GM19463 (cell line): ENCODE results near the gene PLEKHG3.

Source experiments
- ATAC-seq: cut with Tn5 transposase; IDR thresholded peaks from one replicate; pipeline ENCODE4 v1.9.1; 2021; ENCODE audit warnings: mild to moderate bottlenecking, moderate library complexity; ENCODE audit not compliant: unreplicated experiment

The PLEKHG3 gene

GRCh38 chr14:64777461-64777860, 73.2 kb downstream of the PLEKHG3 start:
- ATAC-seq, result no peak

GRCh38 chr14:64778104-64778754, 74.0 kb downstream of the PLEKHG3 start:
- ATAC-seq, result no peak

- no peak for ATAC-seq
Observed at GRCh38 chr14:64779472-64779871, 75.2 kb downstream of the PLEKHG3 start.

GRCh38 chr14:64782196-64782595, 78.0 kb downstream of the PLEKHG3 start:
- no peak for ATAC-seq

- no peak for ATAC-seq
Observed at GRCh38 chr14:64784006-64784405, 79.8 kb downstream of the PLEKHG3 start.

- ATAC-seq, result no peak
Observed at GRCh38 chr14:64786296-64787149, 82.3 kb downstream of the PLEKHG3 start.

- ATAC-seq, result no peak
Observed at GRCh38 chr14:64787619-64788018, 83.4 kb downstream of the PLEKHG3 start.

GRCh38 chr14:64788706-64789105, 84.5 kb downstream of the PLEKHG3 start:
- ATAC-seq, result no peak

- ATAC-seq, result no peak
Observed at GRCh38 chr14:64789696-64790095, 85.5 kb downstream of the PLEKHG3 start.

GRCh38 chr14:64790478-64790877, 86.3 kb downstream of the PLEKHG3 start:
- no peak for ATAC-seq

- no peak for ATAC-seq
Observed at GRCh38 chr14:64792231-64792630, 88.0 kb downstream of the PLEKHG3 start.

- no peak for ATAC-seq
Observed at GRCh38 chr14:64792871-64793560, 88.8 kb downstream of the PLEKHG3 start.

- no peak for ATAC-seq
Observed at GRCh38 chr14:64795211-64795610, 91.0 kb downstream of the PLEKHG3 start.

- ATAC-seq, result no peak
Observed at GRCh38 chr14:64795921-64796320, 91.7 kb downstream of the PLEKHG3 start.

- no peak for ATAC-seq
Observed at GRCh38 chr14:64796369-64796768, 92.1 kb downstream of the PLEKHG3 start.

GRCh38 chr14:64799555-64799954, 95.3 kb downstream of the PLEKHG3 start:
- ATAC-seq, result no peak
